Liver (tissue), 9 donors: ENCODE data around the gene AP5B1. TPM values are rescaled to one million over a fixed set of nuclear protein-coding genes. Genes with fewer than 3 reads are reported as not detected.
"Not testable (repeated sequence)": the region's sequence is repeated elsewhere in the genome, so short reads cannot be mapped to it uniquely, and the experiment has no call there.

ENCODE experiments used
- DNase-seq: peaks from one replicate; pipeline ENCODE4 v3.0.0-alpha.2; 2017; ENCODE audit warnings: low spot score
- H3K27ac ChIP-seq, 2 donors: one replicate each; pipeline ENCODE4 v1.7.0; 2013; ENCODE audit warnings: inconsistent platforms in 2 of 2, low read length in 2 of 2, control low read depth in 1 of 2, low read depth in 1 of 2, mild to moderate bottlenecking in 1 of 2
- H3K27me3 ChIP-seq, 4 donors: one replicate each; pipeline versions ENCODE4 v1.6.1 to v1.7.0; 2013; ENCODE audit warnings: low read length in 3 of 4, inconsistent platforms in 1 of 4, mild to moderate bottlenecking in 1 of 4, moderate library complexity in 1 of 4; ENCODE audit not compliant: control insufficient read depth in 4 of 4, insufficient read depth in 4 of 4
- H3K36me3 ChIP-seq, 4 donors: one replicate each; pipeline versions ENCODE4 v1.6.1 to v1.7.0; 2013; ENCODE audit warnings: low read length in 3 of 4, mild to moderate bottlenecking in 3 of 4, low read depth in 1 of 4, moderate library complexity in 1 of 4; ENCODE audit not compliant: control insufficient read depth in 4 of 4, insufficient read depth in 3 of 4
- H3K4me1 ChIP-seq, 4 donors: one replicate each; pipeline versions ENCODE4 v1.6.1 to v1.7.0; 2013; ENCODE audit warnings: low read length in 3 of 4, mild to moderate bottlenecking in 3 of 4, moderate library complexity in 1 of 4; ENCODE audit not compliant: control insufficient read depth in 4 of 4, insufficient read depth in 4 of 4
- H3K4me3 ChIP-seq, 3 donors: one replicate each; pipeline versions ENCODE4 v1.6.1 to v1.7.0; 2013; ENCODE audit warnings: low read length in 3 of 3, control low read depth in 1 of 3, low read depth in 1 of 3, mild to moderate bottlenecking in 1 of 3
- H3K9ac ChIP-seq, 2 donors: one replicate each; pipeline ENCODE4 v1.7.0; 2013; ENCODE audit warnings: low read length in 2 of 2, mild to moderate bottlenecking in 2 of 2, moderate library complexity in 2 of 2, control low read depth in 1 of 2, low read depth in 1 of 2
- H3K9me3 ChIP-seq, 4 donors: one replicate each; pipeline versions ENCODE4 v1.6.1 to v1.7.0; 2013; ENCODE audit warnings: low read length in 3 of 4; ENCODE audit not compliant: control insufficient read depth in 4 of 4
- EGR1 ChIP-seq, 2 donors: IDR thresholded peaks; 2 replicates each; pipeline ENCODE4 v1.6.1; 2016 to 2018; ENCODE audit warnings: antibody characterized with exemption in 2 of 2, low read depth in 2 of 2
- FOXA2 ChIP-seq: IDR thresholded peaks from 2 replicates; pipeline ENCODE4 v1.6.1; 2016; ENCODE audit warnings: antibody characterized with exemption
- GABPA ChIP-seq, 2 donors: IDR thresholded peaks in 1 of 2; conservative IDR thresholded peaks in 1 of 2; 2 replicates each; pipeline ENCODE4 v1.6.1; 2016; ENCODE audit warnings: antibody characterized with exemption in 2 of 2, mild to moderate bottlenecking in 1 of 2, moderate library complexity in 1 of 2
- HNF4A ChIP-seq, 2 donors: conservative IDR thresholded peaks; 2 replicates each; pipeline ENCODE4 v1.6.1; 2016; ENCODE audit warnings: antibody characterized with exemption in 2 of 2, mild to moderate bottlenecking in 2 of 2
- HNF4G ChIP-seq: IDR thresholded peaks from 2 replicates; pipeline ENCODE4 v1.6.1; 2016; ENCODE audit warnings: antibody characterized with exemption
- NR2F2 ChIP-seq: IDR thresholded peaks from 2 replicates; pipeline ENCODE4 v1.6.1; 2016; ENCODE audit warnings: antibody characterized with exemption
- RXRA ChIP-seq, 2 donors: IDR thresholded peaks; 2 replicates each; pipeline ENCODE4 v1.6.1; 2017 to 2018; ENCODE audit warnings: antibody characterized with exemption in 2 of 2, mild to moderate bottlenecking in 1 of 2
- SP1 ChIP-seq: IDR thresholded peaks from 2 replicates; pipeline ENCODE4 v1.6.1; 2018; ENCODE audit warnings: antibody characterized with exemption, mild to moderate bottlenecking
- TAF1 ChIP-seq: conservative IDR thresholded peaks from 2 replicates; pipeline ENCODE4 v1.6.1; 2016; ENCODE audit warnings: antibody characterized with exemption, mild to moderate bottlenecking
- YY1 ChIP-seq: IDR thresholded peaks from 2 replicates; pipeline ENCODE4 v1.6.1; 2016; ENCODE audit warnings: antibody characterized with exemption, mild to moderate bottlenecking
- WGBS: extraction: QIAGEN DNeasy Blood & Tissue Kit; methylation state at CpG from one replicate; pipeline ENCODE4 v1.1.7; 2013; 5-methylcytosine and 5-hydroxymethylcytosine counted together
- polyA plus RNA-seq, 2 donors: library from polyadenylated mRNA; stranded (reverse) in 1 of 2; unstranded in 1 of 2; fragments of 200-250 nt in 1 of 2; fragments of >200 nt in 1 of 2; fragmentation: Nextera tagmentation in 1 of 2; extraction: Ambion mirVana in 1 of 2; gene quantifications; one replicate each; pipeline versions ENCODE4 v1.2.1 to v1.2.3, GENCODE V29; 2013 to 2015
- total RNA-seq, 2 donors: library from RNA; depleted of rRNA; stranded (reverse); fragments of >200 nt; gene quantifications; one replicate each; pipeline ENCODE4 v1.2.3, GENCODE V29; 2014
- TF ChIP-seq, protein P1 (sequence below): IDR thresholded peaks from 2 replicates; pipeline ENCODE4 v1.6.1; 2016; ENCODE audit warnings: antibody characterized with exemption, mild to moderate bottlenecking
- TF ChIP-seq, protein P2 (sequence below): IDR thresholded peaks from 2 replicates; pipeline ENCODE4 v1.6.1; 2016; ENCODE audit warnings: antibody characterized with exemption
- TF ChIP-seq, protein P3 (sequence below): IDR thresholded peaks from 2 replicates; pipeline ENCODE4 v1.6.1; 2016; ENCODE audit warnings: antibody characterized with exemption
- TF ChIP-seq, protein P4 (sequence below): IDR thresholded peaks from 2 replicates; pipeline ENCODE4 v1.6.1; 2016; ENCODE audit warnings: antibody characterized with exemption
- donor health status: healthy.
- donor health status: healthy.
- donor health status: healthy.
- donor health status: healthy.
- donor health status: healthy.

AP5B1 gene
- total and polyA plus RNA-seq, 4 donors = 2.0 to 10.8 (median 5.0) TPM

DNA sequence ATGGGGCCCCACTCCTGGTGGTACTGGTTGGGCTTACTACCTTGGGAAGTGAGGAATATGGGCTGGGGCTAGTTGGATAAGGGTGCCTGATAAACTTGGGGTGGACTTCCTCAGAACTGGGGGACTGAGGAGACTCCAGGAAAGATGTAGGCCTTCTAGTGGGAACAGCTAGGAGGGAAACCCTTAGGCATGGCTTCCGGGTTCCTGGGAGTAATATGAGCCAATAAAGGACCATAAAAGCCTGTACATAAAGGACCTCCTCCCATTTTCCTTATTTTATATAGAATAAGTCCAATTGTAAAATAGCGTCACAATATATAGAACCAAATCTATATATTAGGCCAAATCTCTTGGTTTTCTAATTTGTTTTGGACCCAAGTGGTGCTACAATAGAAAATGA lies 41.8 kb downstream of the AP5B1 start:
- no peaks in the 10 kb centered on the region for H3K9me3 ChIP-seq
- DNase-seq = no peak
- TF ChIP-seq SP1 (no peak), FOXA2 (no peak)
- TF ChIP-seq, protein P1, sequence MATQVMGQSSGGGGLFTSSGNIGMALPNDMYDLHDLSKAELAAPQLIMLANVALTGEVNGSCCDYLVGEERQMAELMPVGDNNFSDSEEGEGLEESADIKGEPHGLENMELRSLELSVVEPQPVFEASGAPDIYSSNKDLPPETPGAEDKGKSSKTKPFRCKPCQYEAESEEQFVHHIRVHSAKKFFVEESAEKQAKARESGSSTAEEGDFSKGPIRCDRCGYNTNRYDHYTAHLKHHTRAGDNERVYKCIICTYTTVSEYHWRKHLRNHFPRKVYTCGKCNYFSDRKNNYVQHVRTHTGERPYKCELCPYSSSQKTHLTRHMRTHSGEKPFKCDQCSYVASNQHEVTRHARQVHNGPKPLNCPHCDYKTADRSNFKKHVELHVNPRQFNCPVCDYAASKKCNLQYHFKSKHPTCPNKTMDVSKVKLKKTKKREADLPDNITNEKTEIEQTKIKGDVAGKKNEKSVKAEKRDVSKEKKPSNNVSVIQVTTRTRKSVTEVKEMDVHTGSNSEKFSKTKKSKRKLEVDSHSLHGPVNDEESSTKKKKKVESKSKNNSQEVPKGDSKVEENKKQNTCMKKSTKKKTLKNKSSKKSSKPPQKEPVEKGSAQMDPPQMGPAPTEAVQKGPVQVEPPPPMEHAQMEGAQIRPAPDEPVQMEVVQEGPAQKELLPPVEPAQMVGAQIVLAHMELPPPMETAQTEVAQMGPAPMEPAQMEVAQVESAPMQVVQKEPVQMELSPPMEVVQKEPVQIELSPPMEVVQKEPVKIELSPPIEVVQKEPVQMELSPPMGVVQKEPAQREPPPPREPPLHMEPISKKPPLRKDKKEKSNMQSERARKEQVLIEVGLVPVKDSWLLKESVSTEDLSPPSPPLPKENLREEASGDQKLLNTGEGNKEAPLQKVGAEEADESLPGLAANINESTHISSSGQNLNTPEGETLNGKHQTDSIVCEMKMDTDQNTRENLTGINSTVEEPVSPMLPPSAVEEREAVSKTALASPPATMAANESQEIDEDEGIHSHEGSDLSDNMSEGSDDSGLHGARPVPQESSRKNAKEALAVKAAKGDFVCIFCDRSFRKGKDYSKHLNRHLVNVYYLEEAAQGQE = no peak
- no peak overlapping the region for H3K27ac ChIP-seq
- peaks cover 0 to 7% (median 5%) of the 10 kb centered on the region in 4 donors for H3K4me1 ChIP-seq
- H3K27me3 ChIP-seq = no peaks in the 10 kb centered on the region
- no peak overlapping the region for H3K9ac ChIP-seq
- WGBS = 81% methylated on average over 2 of the region's 2 CpGs
- H3K4me3 ChIP-seq = no peak overlapping the region
- no peaks in the 10 kb centered on the region for H3K36me3 ChIP-seq

DNA sequence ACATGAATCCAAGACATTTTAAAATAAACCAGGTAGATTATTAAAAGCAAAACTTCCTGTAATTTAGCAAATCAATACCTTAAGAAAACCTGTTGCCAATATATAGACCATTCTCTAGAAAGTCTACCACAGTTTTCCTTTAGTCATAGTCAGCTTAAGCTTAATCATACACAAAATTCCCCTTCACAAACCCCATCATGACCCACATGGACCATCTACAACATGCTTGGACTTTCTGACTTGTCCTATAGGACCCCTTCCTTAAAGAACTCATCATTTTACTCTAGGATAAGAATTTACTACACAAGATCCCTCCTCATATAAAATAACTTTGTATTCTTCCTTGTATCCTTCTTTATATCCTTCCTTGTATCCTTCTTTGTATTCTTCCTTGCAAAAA lies 44.0 kb downstream of the AP5B1 start:
- Histone ChIP-seq H3K27ac (no peak overlapping the region), H3K36me3 (no peaks in the 10 kb centered on the region), H3K4me1 (no peaks in the 10 kb centered on the region), H3K9me3 (no peaks in the 10 kb centered on the region), H3K27me3 (no peaks in the 10 kb centered on the region), H3K4me3 (no peak overlapping the region), H3K9ac (no peak overlapping the region)
- TF ChIP-seq, protein P1 = no peak
- TF ChIP-seq TAF1 (no peak), HNF4A (conservative IDR thresholded peaks at IDR 0.05) (no peak), SP1 (no peak), NR2F2 (no peak), HNF4G (no peak), EGR1 (IDR thresholded peaks at IDR 0.05; ENCODE audit: low read depth in 2 of 2) (no peak), RXRA (IDR thresholded peaks at IDR 0.05) (no peak), YY1 (no peak), GABPA (IDR thresholded peaks at IDR 0.05 in 1 of 2, conservative IDR thresholded peaks at IDR 0.05 in 1 of 2) (no peak)
- TF ChIP-seq, protein P2, sequence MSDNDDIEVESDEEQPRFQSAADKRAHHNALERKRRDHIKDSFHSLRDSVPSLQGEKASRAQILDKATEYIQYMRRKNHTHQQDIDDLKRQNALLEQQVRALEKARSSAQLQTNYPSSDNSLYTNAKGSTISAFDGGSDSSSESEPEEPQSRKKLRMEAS = no peak
- TF ChIP-seq, protein P3, sequence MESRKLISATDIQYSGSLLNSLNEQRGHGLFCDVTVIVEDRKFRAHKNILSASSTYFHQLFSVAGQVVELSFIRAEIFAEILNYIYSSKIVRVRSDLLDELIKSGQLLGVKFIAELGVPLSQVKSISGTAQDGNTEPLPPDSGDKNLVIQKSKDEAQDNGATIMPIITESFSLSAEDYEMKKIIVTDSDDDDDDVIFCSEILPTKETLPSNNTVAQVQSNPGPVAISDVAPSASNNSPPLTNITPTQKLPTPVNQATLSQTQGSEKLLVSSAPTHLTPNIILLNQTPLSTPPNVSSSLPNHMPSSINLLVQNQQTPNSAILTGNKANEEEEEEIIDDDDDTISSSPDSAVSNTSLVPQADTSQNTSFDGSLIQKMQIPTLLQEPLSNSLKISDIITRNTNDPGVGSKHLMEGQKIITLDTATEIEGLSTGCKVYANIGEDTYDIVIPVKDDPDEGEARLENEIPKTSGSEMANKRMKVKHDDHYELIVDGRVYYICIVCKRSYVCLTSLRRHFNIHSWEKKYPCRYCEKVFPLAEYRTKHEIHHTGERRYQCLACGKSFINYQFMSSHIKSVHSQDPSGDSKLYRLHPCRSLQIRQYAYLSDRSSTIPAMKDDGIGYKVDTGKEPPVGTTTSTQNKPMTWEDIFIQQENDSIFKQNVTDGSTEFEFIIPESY = no peak
- TF ChIP-seq, protein P4, sequence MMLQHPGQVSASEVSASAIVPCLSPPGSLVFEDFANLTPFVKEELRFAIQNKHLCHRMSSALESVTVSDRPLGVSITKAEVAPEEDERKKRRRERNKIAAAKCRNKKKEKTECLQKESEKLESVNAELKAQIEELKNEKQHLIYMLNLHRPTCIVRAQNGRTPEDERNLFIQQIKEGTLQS = no peak
- DNase-seq = no peak

DNA sequence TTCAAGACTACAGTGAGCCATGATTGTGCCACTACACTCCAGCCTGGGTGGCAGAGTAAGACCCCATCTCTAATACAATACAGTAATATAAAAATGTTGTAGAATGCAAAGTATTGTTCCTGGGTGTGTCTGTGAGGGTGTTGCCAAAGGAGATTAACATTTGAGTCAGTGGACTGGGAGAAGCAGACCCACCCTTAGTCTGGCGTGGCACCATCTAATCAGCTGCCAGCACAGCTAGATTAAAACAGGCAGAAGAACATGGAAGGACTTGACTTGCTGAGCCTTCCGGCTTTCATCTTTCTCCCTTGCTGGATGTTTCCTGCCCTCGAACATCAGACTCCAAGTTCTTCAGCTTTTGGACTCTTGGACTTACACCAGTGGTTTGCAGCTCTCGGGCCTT lies 45.7 kb downstream of the AP5B1 start:
- not testable (repeated sequence) for H3K4me3 ChIP-seq, H3K4me1 ChIP-seq, H3K9me3 ChIP-seq, H3K27me3 ChIP-seq, DNase-seq, H3K27ac ChIP-seq, H3K36me3 ChIP-seq, H3K9ac ChIP-seq
- WGBS = 79% methylated on average over 4 of the region's 4 CpGs
